Natural killer cell (primary cell): ENCODE data around the gene WDR7. TPM values are rescaled to one million over a fixed set of nuclear protein-coding genes. Genes with fewer than 3 reads are reported as not detected.

Experiments used
- ATAC-seq, 3 donors: fragments of 150-1000 bp in 2 of 3; fragments of 200-7000 bp in 1 of 3; cut with Tn5 transposase; 1 replicate in 1 of 3; 2 replicates in 2 of 3; pipeline ENCODE4 v1.10.0; 2021; ENCODE audit warnings: mild to moderate bottlenecking in 2 of 3, moderate library complexity in 2 of 3
- DNase-seq, 2 donors: peaks; one replicate each; pipeline versions ENCODE4 v3.0.0 to v3.0.0-alpha.2; 2013 to 2021; ENCODE audit warnings: mixed read lengths in 1 of 2
- H3K27ac ChIP-seq: one replicate; pipeline ENCODE4 v1.5.1; 2013; ENCODE audit warnings: mild to moderate bottlenecking, low read length
- H3K27me3 ChIP-seq: one replicate; pipeline ENCODE4 v1.6.1; 2013; ENCODE audit warnings: low read length; ENCODE audit not compliant: control insufficient read depth, insufficient read depth
- H3K36me3 ChIP-seq: one replicate; pipeline ENCODE4 v1.6.1; 2013; ENCODE audit warnings: low read length; ENCODE audit not compliant: control insufficient read depth, insufficient read depth
- H3K4me1 ChIP-seq: one replicate; pipeline ENCODE4 v1.6.1; 2013; ENCODE audit warnings: low read length; ENCODE audit not compliant: control insufficient read depth, insufficient read depth
- H3K4me3 ChIP-seq: one replicate; pipeline ENCODE4 v1.5.1; 2013; ENCODE audit warnings: low read length
- H3K9me3 ChIP-seq: one replicate; pipeline ENCODE4 v1.6.1; 2013; ENCODE audit warnings: low read length; ENCODE audit not compliant: control insufficient read depth, insufficient read depth
- H3K27ac Mint-ChIP-seq, 2 donors: one replicate each; pipeline ENCODE4 v1.8.0; 2022; ENCODE audit warnings: mild to moderate bottlenecking in 2 of 2, mixed read lengths in 2 of 2, moderate library complexity in 1 of 2
- H3K27me3 Mint-ChIP-seq, 2 donors: one replicate each; pipeline ENCODE4 v1.8.0; 2022; ENCODE audit warnings: low read depth in 2 of 2, mixed read lengths in 2 of 2
- H3K36me3 Mint-ChIP-seq: one replicate; pipeline ENCODE4 v1.8.0; 2022; ENCODE audit warnings: mixed read lengths
- H3K4me1 Mint-ChIP-seq, 2 donors: one replicate each; pipeline ENCODE4 v1.8.0; 2022; ENCODE audit warnings: mixed read lengths in 2 of 2
- H3K4me3 Mint-ChIP-seq: one replicate; pipeline ENCODE4 v1.8.0; 2022; ENCODE audit warnings: mild to moderate bottlenecking, moderate library complexity, mixed read lengths
- H3K9me3 Mint-ChIP-seq, 2 donors: one replicate each; pipeline ENCODE4 v1.8.0; 2022; ENCODE audit warnings: mixed read lengths in 2 of 2
- CTCF ChIP-seq: fragments of 200-600 bp; IDR thresholded peaks from one replicate; pipeline ENCODE4 v1.8.0; 2022; ENCODE audit warnings: antibody characterized with exemption
- WGBS: methylation state at CpG from one replicate; pipeline ENCODE4 v1.1.7; 2013; ENCODE audit warnings: missing lambda C conversion rate; ENCODE audit not compliant: insufficient coverage; 5-methylcytosine and 5-hydroxymethylcytosine counted together
- intact Hi-C: fragments of 100-400 bp; cut with micrococcal nuclease; formaldehyde crosslinking; loops from one replicate; pipeline ENCODE4 v1.14.2; 2022
- total RNA-seq, 4 donors: library from RNA; stranded (reverse); fragments of 120-200 nt in 1 of 4; gene quantifications; one replicate each; pipeline versions ENCODE4 v1.2.3 to v1.2.4, GENCODE V29; 2013 to 2022

The WDR7 gene
- total RNA-seq, 3 donors from 2014 or later (not counting 1 experiment from before 2014, with no cell fraction given), result 71.1 to 103 (median 77.3) TPM

- Histone ChIP-seq H3K27ac (no peak overlapping the region), H3K4me3 (no peak overlapping the region), H3K9me3 (no peaks in the 10 kb centered on the region), H3K36me3 (no peaks in the 10 kb centered on the region), H3K27me3 (no peaks in the 10 kb centered on the region), H3K4me1 (no peaks in the 10 kb centered on the region)
- DNase-seq (no peak), ATAC-seq (no peak)
- 62% methylated on average over 6 of the region's 6 CpGs for WGBS
- Mint-ChIP-seq H3K27ac (no peak overlapping the region), H3K9me3 (no peaks in the 10 kb centered on the region), H3K4me1 (no peaks in the 10 kb centered on the region), H3K4me3 (no peak overlapping the region), H3K27me3 (peaks cover 16 to 20% of the 10 kb centered on the region in 2 donors), H3K36me3 (no peaks in the 10 kb centered on the region)
- intact Hi-C loops, result no loop called here
- TF ChIP-seq CTCF, result no peak
These were observed 406.7 kb downstream of the WDR7 start for GRCh38 chr18:57057890-57058289.

GRCh38 chr18:57058734-57059133 is 407.6 kb downstream of the WDR7 start:
- Mint-ChIP-seq H3K27me3 (peaks cover 16 to 20% of the 10 kb centered on the region in 2 donors), H3K9me3 (no peaks in the 10 kb centered on the region), H3K4me1 (no peaks in the 10 kb centered on the region), H3K4me3 (no peak overlapping the region), H3K36me3 (no peaks in the 10 kb centered on the region), H3K27ac (no peak overlapping the region)
- no peak for ATAC-seq
- Histone ChIP-seq H3K9me3 (no peaks in the 10 kb centered on the region), H3K4me1 (no peaks in the 10 kb centered on the region), H3K4me3 (no peak overlapping the region), H3K27ac (no peak overlapping the region), H3K36me3 (no peaks in the 10 kb centered on the region), H3K27me3 (no peaks in the 10 kb centered on the region)
- intact Hi-C loops, result no loop called here
- 85% methylated on average over 3 of the region's 4 CpGs for WGBS
- no peak for TF ChIP-seq CTCF
- DNase-seq, result no peak

- no peak for TF ChIP-seq CTCF
- no peak for ATAC-seq
- no peak overlapping the region for H3K27ac Mint-ChIP-seq
These were observed 408.2 kb downstream of the WDR7 start for GRCh38 chr18:57059366-57059765.

GRCh38 chr18:57060814-57061213 is 409.7 kb downstream of the WDR7 start:
- H3K9me3 ChIP-seq, result no peaks in the 10 kb centered on the region
- no peaks in the 10 kb centered on the region for H3K36me3 Mint-ChIP-seq
- no peaks in the 10 kb centered on the region for H3K9me3 Mint-ChIP-seq
- no peaks in the 10 kb centered on the region for H3K4me1 ChIP-seq
- DNase-seq (no peak), ATAC-seq (no peak)
- no peak overlapping the region for H3K4me3 Mint-ChIP-seq
- intact Hi-C loops, result no loop called here
- no peaks in the 10 kb centered on the region for H3K36me3 ChIP-seq
- TF ChIP-seq CTCF, result no peak
- H3K4me1 Mint-ChIP-seq, result no peaks in the 10 kb centered on the region
- no peaks in the 10 kb centered on the region for H3K27me3 ChIP-seq
- H3K27ac Mint-ChIP-seq, result no peak overlapping the region
- no peak overlapping the region for H3K4me3 ChIP-seq
- 94% methylated on average over 8 of the region's 8 CpGs for WGBS
- H3K27ac ChIP-seq, result no peak overlapping the region
- H3K27me3 Mint-ChIP-seq, result peaks cover 19 to 20% of the 10 kb centered on the region in 2 donors

More at GRCh38 chr18:57059366-57059765, 408.2 kb downstream of the WDR7 start:
- H3K9me3 ChIP-seq, result no peaks in the 10 kb centered on the region
- intact Hi-C loops, result no loop called here
- H3K36me3 ChIP-seq, result no peaks in the 10 kb centered on the region
- H3K27me3 ChIP-seq, result no peaks in the 10 kb centered on the region
- Mint-ChIP-seq H3K36me3 (no peaks in the 10 kb centered on the region), H3K27me3 (peaks cover 20 to 21% of the 10 kb centered on the region in 2 donors), H3K9me3 (no peaks in the 10 kb centered on the region), H3K4me3 (no peak overlapping the region), H3K4me1 (no peaks in the 10 kb centered on the region)
- 94% methylated on average over 5 of the region's 5 CpGs for WGBS
- no peak overlapping the region for H3K27ac ChIP-seq
- no peak for DNase-seq
- no peak overlapping the region for H3K4me3 ChIP-seq
- no peaks in the 10 kb centered on the region for H3K4me1 ChIP-seq
